ENCODE measurements around the gene DFFA.
"Not testable (repeated sequence)": the region's sequence is repeated elsewhere in the genome, so short reads cannot be mapped to it uniquely, and the experiment has no call there.

The DFFA gene

GRCh38 chr1:10421637-10422036, 50.7 kb downstream of the DFFA start:
- peaks cover 32% of the 10 kb centered on the region for H3K36me3 Mint-ChIP-seq (ENCODE audit: low read depth)
- no peaks in the 10 kb centered on the region for H3K9me3 Mint-ChIP-seq

GRCh38 chr1:10419351-10419750, 53.0 kb downstream of the DFFA start:
- no peak for DNase-seq (ENCODE audit: low spot score)
- Mint-ChIP-seq H3K4me3 (no peak overlapping the region), H3K9me3 (no peaks in the 10 kb centered on the region), H3K36me3 (ENCODE audit: low read depth) (peaks cover 44% of the 10 kb centered on the region), H3K27me3 (ENCODE audit: low read depth) (no peaks in the 10 kb centered on the region), H3K4me1 (ENCODE audit: low read depth) (peaks cover 8% of the 10 kb centered on the region), H3K27ac (no peak overlapping the region)

More at GRCh38 chr1:10421637-10422036, 50.7 kb downstream of the DFFA start:
- no peaks in the 10 kb centered on the region for H3K27me3 Mint-ChIP-seq (ENCODE audit: low read depth)
- no peak overlapping the region for H3K27ac Mint-ChIP-seq
- no peak for DNase-seq (ENCODE audit: low spot score)
- H3K4me3 Mint-ChIP-seq: no peak overlapping the region
- no peaks in the 10 kb centered on the region for H3K4me1 Mint-ChIP-seq (ENCODE audit: low read depth)

- DNase-seq (ENCODE audit: low spot score); H3K4me3 Mint-ChIP-seq; H3K27me3 Mint-ChIP-seq (ENCODE audit: low read depth); H3K27ac Mint-ChIP-seq; H3K9me3 Mint-ChIP-seq; H3K4me1 Mint-ChIP-seq (ENCODE audit: low read depth): not testable (repeated sequence)
- peaks cover 48% of the 10 kb centered on the region for H3K36me3 Mint-ChIP-seq (ENCODE audit: low read depth)
These were observed 53.6 kb downstream of the DFFA start for GRCh38 chr1:10418741-10419140.

GRCh38 chr1:10415967-10416366, 56.4 kb downstream of the DFFA start:
- H3K27me3 Mint-ChIP-seq (ENCODE audit: low read depth); DNase-seq (ENCODE audit: low spot score); H3K4me3 Mint-ChIP-seq; H3K27ac Mint-ChIP-seq; H3K4me1 Mint-ChIP-seq (ENCODE audit: low read depth); H3K9me3 Mint-ChIP-seq: not testable (repeated sequence)
- H3K36me3 Mint-ChIP-seq (ENCODE audit: low read depth): peaks cover 67% of the 10 kb centered on the region

GRCh38 chr1:10415211-10415930, 57.0 kb downstream of the DFFA start:
- Mint-ChIP-seq H3K27me3 (ENCODE audit: low read depth) (no peaks in the 10 kb centered on the region), H3K36me3 (ENCODE audit: low read depth) (peaks cover 66% of the 10 kb centered on the region), H3K27ac (peak overlapping the region; percentile 93), H3K4me1 (ENCODE audit: low read depth) (peaks cover 8% of the 10 kb centered on the region), H3K9me3 (no peaks in the 10 kb centered on the region), H3K4me3 (peak overlapping the region; percentile 70)
- no peak for DNase-seq (ENCODE audit: low spot score)

GRCh38 chr1:10407201-10407600, 65.1 kb downstream of the DFFA start:
- Mint-ChIP-seq H3K4me3 (no peak overlapping the region), H3K4me1 (ENCODE audit: low read depth) (peaks cover 3% of the 10 kb centered on the region), H3K36me3 (ENCODE audit: low read depth) (peaks cover 55% of the 10 kb centered on the region), H3K9me3 (no peaks in the 10 kb centered on the region), H3K27me3 (ENCODE audit: low read depth) (no peaks in the 10 kb centered on the region), H3K27ac (no peak overlapping the region)
- no peak for DNase-seq (ENCODE audit: low spot score)

Data from T-helper 2 cell treated with Interferon-gamma antibody and Interleukin-4, amounts not matched to agents 5 μg/mL and 100 μg/mL, for 36 hours (primary cell).